K562 (cell line): ENCODE results near the gene STX12. TPM values are rescaled to one million over a fixed set of nuclear protein-coding genes. Genes with fewer than 3 reads are reported as not detected.
A peak's percentile ranks its signal among the peaks of the same experiment; 100 is the strongest.

Experiments used
- CBFA2T3 ChIP-seq: fragments of 450-650 bp; IDR thresholded peaks from 2 replicates; pipeline ENCODE4 v1.6.1; 2017
- CREB3L1 ChIP-seq: fragments of 450-650 bp; IDR thresholded peaks from 2 replicates; pipeline ENCODE4 v1.6.1; 2014; ENCODE audit warnings: low read depth, mild to moderate bottlenecking, moderate library complexity, borderline replicate concordance
- ELF1 ChIP-seq: fragments of 200-800 bp; sonication (Bioruptor generic); IDR thresholded peaks from 2 replicates; pipeline ENCODE4 v1.6.1; 2016; ENCODE audit warnings: missing genetic modification characterization, missing compliant biosample characterization
- FOXK2 ChIP-seq, 2 experiments: fragments of 450-650 bp; IDR thresholded peaks in 1 of 2; conservative IDR thresholded peaks in 1 of 2; 2 replicates each; pipeline ENCODE4 v1.6.1; 2016; ENCODE audit warnings: low read depth in 2 of 2, mild to moderate bottlenecking in 1 of 2
- GTF2E2 ChIP-seq: fragments of 200-800 bp; sonication (Bioruptor generic); IDR thresholded peaks from 2 replicates; pipeline ENCODE4 v1.6.1; 2016; ENCODE audit warnings: missing genetic modification characterization, missing compliant biosample characterization
- HDAC1 ChIP-seq, 2 experiments: fragments of 450-650 bp; IDR thresholded peaks; 2 replicates each; pipeline ENCODE4 v1.6.1; 2016 to 2017; ENCODE audit warnings: inconsistent platforms in 1 of 2, mild to moderate bottlenecking in 1 of 2, moderate library complexity in 1 of 2
- HMGN3 ChIP-seq: IDR thresholded peaks from 2 replicates; pipeline ENCODE4 v1.6.1; 2011; ENCODE audit warnings: borderline replicate concordance, low read depth, mild to moderate bottlenecking, mixed read lengths, low read length; ENCODE audit not compliant: insufficient read length; ENCODE audit errors: extremely low read depth
- IRF1 ChIP-seq: sonication (generic); formaldehyde crosslinking; IDR thresholded peaks from 2 replicates; pipeline ENCODE4 v1.8.0; 2022; ENCODE audit warnings: missing genetic modification reagents, mild to moderate bottlenecking, borderline replicate concordance
- MAFK ChIP-seq: IDR thresholded peaks from 2 replicates; pipeline ENCODE4 v1.6.1; 2011; ENCODE audit warnings: low read length, improper control_type of control experiment
- PHF8 ChIP-seq: fragments of 200-600 bp; sonication (generic); IDR thresholded peaks from 2 replicates; pipeline ENCODE4 v1.6.1; 2012; ENCODE audit warnings: mixed run types, mild to moderate bottlenecking, inconsistent platforms, low read length, moderate library complexity, borderline replicate concordance
- POLR2B ChIP-seq: fragments of 450-650 bp; IDR thresholded peaks from 2 replicates; pipeline ENCODE4 v1.6.1; 2018; ENCODE audit warnings: low read depth; ENCODE audit not compliant: partially characterized antibody
- RBM22 ChIP-seq: fragments of 200-400 bp; formaldehyde crosslinking; IDR thresholded peaks from 2 replicates; pipeline ENCODE4 v1.6.1; 2018; ENCODE audit warnings: low read length, low read depth; ENCODE audit not compliant: poor library complexity, severe bottlenecking
- RNF2 ChIP-seq: sonication (generic); IDR thresholded peaks from 2 replicates; pipeline ENCODE4 v1.6.1; 2016
- SMC3 ChIP-seq: conservative IDR thresholded peaks from 2 replicates; pipeline ENCODE4 v1.6.1; 2011; ENCODE audit warnings: low read depth, low read length, improper control_type of control experiment; ENCODE audit not compliant: insufficient read depth
- TAF1 ChIP-seq: IDR thresholded peaks from 2 replicates; pipeline ENCODE4 v1.6.1; 2011; ENCODE audit warnings: mild to moderate bottlenecking, low read length, moderate library complexity; ENCODE audit not compliant: insufficient read depth, control insufficient read depth, severe bottlenecking; ENCODE audit errors: extremely low read depth
- ZNF146 ChIP-seq: IDR thresholded peaks from one replicate; pipeline ENCODE4 v1.6.1; 2018; ENCODE audit warnings: missing compliant biosample characterization; ENCODE audit not compliant: unreplicated experiment
- ZNF398 ChIP-seq: fragments of 250-450 bp; sonication (Bioruptor Pico); IDR thresholded peaks from 2 replicates; pipeline ENCODE4 v1.8.0; 2021; ENCODE audit warnings: moderate library complexity, mild to moderate bottlenecking, inconsistent platforms
- ZNF76 ChIP-seq: fragments of 250-450 bp; sonication (Bioruptor Pico); IDR thresholded peaks from 2 replicates; pipeline ENCODE4 v1.4.0; 2020; ENCODE audit warnings: mild to moderate bottlenecking, moderate library complexity, borderline replicate concordance
- polyA plus RNA-seq, 8 experiments: library from polyadenylated mRNA; depleted of rRNA in 4 of 8; stranded (reverse) in 5 of 8; unstranded in 3 of 8; fragments of >200 nt; fragmentation: Nextera tagmentation in 2 of 8; fragmentation: Illumina TruSeq in 1 of 8; extraction: Ambion mirVana in 2 of 8; extraction: Trizol in 1 of 8; gene quantifications; 2 replicates each; pipeline versions ENCODE4 v1.2.1 to v1.2.3, GENCODE V29; 2011 to 2014; ENCODE audit warnings: inconsistent platforms in 1 of 8, missing spikeins in 1 of 8
- total RNA-seq, 7 experiments: library from RNA; depleted of rRNA in 6 of 7; stranded (reverse); fragments of >200 nt in 6 of 7; fragmentation: Illumina TruSeq in 2 of 7; extraction: Trizol in 2 of 7; gene quantifications; 2 replicates each; pipeline versions ENCODE4 v1.2.1 to v1.2.3, GENCODE V29; 2011 to 2021; ENCODE audit warnings: low replicate concordance in 1 of 7
- TF ChIP-seq, protein P1 (sequence below), 2 experiments: fragments of 450-650 bp in 1 of 2; IDR thresholded peaks; 2 replicates each; pipeline ENCODE4 v1.6.1; 2011 to 2017; ENCODE audit warnings: low read depth in 2 of 2, antibody characterized with exemption in 1 of 2, borderline replicate concordance in 1 of 2, low read length in 1 of 2, mild to moderate bottlenecking in 1 of 2, mixed read lengths in 1 of 2; ENCODE audit not compliant: control insufficient read depth in 1 of 2

The STX12 gene
- total and polyA plus RNA-seq, 9 of the 15 experiments (the other 6 are each of a cell fraction or from before 2014, with no cell fraction given), result 16.9 to 31.3 (median 25.7) TPM

DNA sequence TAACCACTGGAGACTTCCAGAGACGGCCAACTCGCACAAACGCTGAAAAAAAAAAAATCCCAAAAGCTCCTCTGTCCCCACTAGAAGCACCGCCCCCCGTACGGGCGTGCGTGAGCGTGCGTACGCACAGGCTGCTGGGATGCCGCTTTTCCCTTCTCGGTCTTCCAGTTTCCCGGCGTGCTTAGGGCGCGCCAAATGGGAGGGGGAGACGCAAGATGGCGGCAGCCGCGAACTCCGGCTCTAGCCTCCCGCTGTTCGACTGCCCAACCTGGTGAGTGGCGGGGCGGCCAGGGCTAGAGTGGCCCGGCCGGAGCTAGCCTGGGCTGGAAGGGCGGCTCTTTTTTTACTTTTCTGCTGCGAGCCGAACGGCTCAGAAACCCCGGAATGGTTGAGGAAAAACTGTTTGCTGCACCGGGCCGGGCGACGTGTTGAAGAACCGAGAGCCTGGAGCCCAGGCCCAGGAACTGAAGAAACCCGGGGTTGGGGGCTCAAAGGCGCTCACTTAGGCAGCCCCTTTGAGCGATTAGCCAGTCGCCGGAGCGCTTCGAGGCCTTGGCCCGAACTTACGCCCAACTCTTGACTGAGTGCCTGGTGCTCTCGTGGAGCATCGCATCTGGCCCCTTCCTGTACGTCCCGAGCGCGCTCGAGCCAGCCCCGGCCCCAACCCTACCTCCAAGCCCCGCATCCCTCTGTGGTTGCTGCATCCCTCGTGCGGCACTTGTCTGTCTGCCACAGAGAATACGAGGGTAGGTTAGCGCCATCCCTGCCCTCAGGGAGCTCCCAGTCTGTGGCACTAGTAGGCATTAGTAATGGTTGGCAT is 57.8 kb downstream of the STX12 start, which contains the start of gene PPP1R8 (continued):
- no peak for TF ChIP-seq MAFK
- peak; percentile 67 for TF ChIP-seq CREB3L1
- peak; percentile 71 for TF ChIP-seq RBM22
- TF ChIP-seq IRF1 (CRISPR knock-in tag), result 0 out of 2 replicates have a peak, but pooled peaks have one; percentile 64
- peak; percentile 99 for TF ChIP-seq PHF8
- TF ChIP-seq ZNF398, result no peak
- TF ChIP-seq POLR2B, result peak; percentile 97
- TF ChIP-seq ELF1 (tag), result no peak
- peak; percentile 61; the same call in 1 of the 2 replicates for TF ChIP-seq RNF2
- 0 out of 4 replicates have a peak, but pooled peaks of 1 of the 2 experiments have one; percentile 14 for TF ChIP-seq HDAC1 (IDR thresholded peaks at IDR 0.05)
- TF ChIP-seq FOXK2 (conservative IDR thresholded peaks at IDR 0.05 in 1 of 2, IDR thresholded peaks at IDR 0.05 in 1 of 2; ENCODE audit: low read depth in 2 of 2), result peak; percentile 41 to 59; a peak in 1 of 4 replicates
- TF ChIP-seq GTF2E2 (tag), result peak; percentile 99
- no peak for TF ChIP-seq ZNF146
- no peak for TF ChIP-seq SMC3
- peak; percentile 83 for TF ChIP-seq HMGN3
- TF ChIP-seq, protein P1, sequence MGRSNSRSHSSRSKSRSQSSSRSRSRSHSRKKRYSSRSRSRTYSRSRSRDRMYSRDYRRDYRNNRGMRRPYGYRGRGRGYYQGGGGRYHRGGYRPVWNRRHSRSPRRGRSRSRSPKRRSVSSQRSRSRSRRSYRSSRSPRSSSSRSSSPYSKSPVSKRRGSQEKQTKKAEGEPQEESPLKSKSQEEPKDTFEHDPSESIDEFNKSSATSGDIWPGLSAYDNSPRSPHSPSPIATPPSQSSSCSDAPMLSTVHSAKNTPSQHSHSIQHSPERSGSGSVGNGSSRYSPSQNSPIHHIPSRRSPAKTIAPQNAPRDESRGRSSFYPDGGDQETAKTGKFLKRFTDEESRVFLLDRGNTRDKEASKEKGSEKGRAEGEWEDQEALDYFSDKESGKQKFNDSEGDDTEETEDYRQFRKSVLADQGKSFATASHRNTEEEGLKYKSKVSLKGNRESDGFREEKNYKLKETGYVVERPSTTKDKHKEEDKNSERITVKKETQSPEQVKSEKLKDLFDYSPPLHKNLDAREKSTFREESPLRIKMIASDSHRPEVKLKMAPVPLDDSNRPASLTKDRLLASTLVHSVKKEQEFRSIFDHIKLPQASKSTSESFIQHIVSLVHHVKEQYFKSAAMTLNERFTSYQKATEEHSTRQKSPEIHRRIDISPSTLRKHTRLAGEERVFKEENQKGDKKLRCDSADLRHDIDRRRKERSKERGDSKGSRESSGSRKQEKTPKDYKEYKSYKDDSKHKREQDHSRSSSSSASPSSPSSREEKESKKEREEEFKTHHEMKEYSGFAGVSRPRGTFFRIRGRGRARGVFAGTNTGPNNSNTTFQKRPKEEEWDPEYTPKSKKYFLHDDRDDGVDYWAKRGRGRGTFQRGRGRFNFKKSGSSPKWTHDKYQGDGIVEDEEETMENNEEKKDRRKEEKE (IDR thresholded peaks at IDR 0.05; ENCODE audit: borderline replicate concordance in 1 of 2, control insufficient read depth in 1 of 2, low read depth in 2 of 2, low read length in 1 of 2), result no peak
- TF ChIP-seq ZNF76, result 0 out of 2 replicates have a peak, but pooled peaks have one; percentile 79
- TF ChIP-seq TAF1, result peak; percentile 100
- TF ChIP-seq CBFA2T3, result no peak
